Activated T-helper 1 cell treated with anti-CD3 and anti-CD28 coated beads, Interleukin-12 subunit alpha, Interleukin-12 subunit beta, Interleukin-2, Interleukin-4 antibody, amounts not matched to agents 30 ng/mL and 10 ng/mL and 1 ng/mL, durations not matched to agents 14 hours and 24 hours and 36 hours (primary cell): ENCODE results near the gene RYR2. TPM values are rescaled to one million over a fixed set of nuclear protein-coding genes. Genes with fewer than 3 reads are reported as not detected.
"Not testable (repeated sequence)": the region's sequence is repeated elsewhere in the genome, so short reads cannot be mapped to it uniquely, and the experiment has no call there.

ENCODE experiments used
- DNase-seq: peaks from one replicate; pipeline ENCODE4 v3.0.0; 2021; ENCODE audit warnings: low spot score
- H3K27ac Mint-ChIP-seq: one replicate; pipeline ENCODE4 v1.8.0; 2021; ENCODE audit warnings: mild to moderate bottlenecking, mixed read lengths
- H3K27me3 Mint-ChIP-seq: one replicate; pipeline ENCODE4 v1.8.0; 2022; ENCODE audit warnings: mild to moderate bottlenecking, moderate library complexity, mixed read lengths; ENCODE audit not compliant: insufficient read depth
- H3K36me3 Mint-ChIP-seq: one replicate; pipeline ENCODE4 v1.8.0; 2021; ENCODE audit warnings: low read depth, mixed read lengths
- H3K4me1 Mint-ChIP-seq: one replicate; pipeline ENCODE4 v1.8.0; 2021; ENCODE audit warnings: low read depth, mixed read lengths
- H3K4me3 Mint-ChIP-seq: one replicate; pipeline ENCODE4 v1.8.0; 2021; ENCODE audit warnings: mild to moderate bottlenecking, moderate library complexity, mixed read lengths
- H3K9me3 Mint-ChIP-seq: one replicate; pipeline ENCODE4 v1.8.0; 2021; ENCODE audit warnings: mixed read lengths
- intact Hi-C: fragments of 100-400 bp; cut with micrococcal nuclease; formaldehyde crosslinking; loops from one replicate; pipeline ENCODE4 v1.15.1; 2024
- total RNA-seq: library from RNA; stranded (reverse); gene quantifications from 2 replicates; pipeline ENCODE4 v1.2.3, GENCODE V29; 2022

Gene RYR2
- total RNA-seq, 1 donor from 2014 or later, result not detected

DNA sequence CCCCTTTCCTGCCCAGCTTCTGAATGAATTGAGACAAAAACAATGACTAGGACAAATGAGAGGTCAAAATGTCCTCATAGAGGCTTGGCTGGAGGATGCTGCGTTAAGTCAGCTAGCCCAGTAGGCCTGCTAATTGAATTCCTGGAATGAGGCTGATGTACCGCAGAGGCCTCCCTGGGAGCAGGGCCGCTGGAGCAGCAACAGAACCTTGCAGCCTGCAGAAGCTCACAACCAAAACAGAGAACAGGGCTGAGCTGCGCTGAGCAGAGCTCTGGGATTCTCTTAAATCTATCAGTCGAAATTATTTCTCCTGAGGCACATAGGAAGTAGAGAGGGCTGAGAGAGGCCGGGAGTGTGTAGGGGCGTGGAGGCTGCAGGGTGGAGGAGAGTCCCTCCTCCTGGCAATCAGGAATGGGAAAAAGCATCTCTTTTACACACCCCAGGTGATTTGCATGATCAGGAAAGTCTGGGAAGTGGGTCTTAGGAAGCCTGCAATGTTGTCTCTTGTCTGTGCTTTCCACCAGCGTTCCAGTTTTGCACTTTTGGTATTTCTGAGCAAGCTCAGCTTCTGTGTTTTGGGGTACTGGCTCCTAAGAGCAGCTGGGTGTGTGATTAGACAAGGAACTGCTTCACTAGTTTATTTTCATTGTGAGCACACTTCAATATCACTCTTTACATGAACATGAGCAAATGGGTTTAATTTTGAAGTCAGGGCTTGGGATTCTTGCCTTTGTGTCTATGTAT, 66.5 kb downstream of the RYR2 start:
- peaks cover 2% of the 10 kb centered on the region for H3K27me3 Mint-ChIP-seq
- no peaks in the 10 kb centered on the region for H3K36me3 Mint-ChIP-seq
- H3K9me3 Mint-ChIP-seq, result no peaks in the 10 kb centered on the region
- intact Hi-C loops, result no loop called here
- H3K4me1 Mint-ChIP-seq, result no peaks in the 10 kb centered on the region
- H3K27ac Mint-ChIP-seq, result no peak overlapping the region
- DNase-seq, result no peak
- no peak overlapping the region for H3K4me3 Mint-ChIP-seq

DNA sequence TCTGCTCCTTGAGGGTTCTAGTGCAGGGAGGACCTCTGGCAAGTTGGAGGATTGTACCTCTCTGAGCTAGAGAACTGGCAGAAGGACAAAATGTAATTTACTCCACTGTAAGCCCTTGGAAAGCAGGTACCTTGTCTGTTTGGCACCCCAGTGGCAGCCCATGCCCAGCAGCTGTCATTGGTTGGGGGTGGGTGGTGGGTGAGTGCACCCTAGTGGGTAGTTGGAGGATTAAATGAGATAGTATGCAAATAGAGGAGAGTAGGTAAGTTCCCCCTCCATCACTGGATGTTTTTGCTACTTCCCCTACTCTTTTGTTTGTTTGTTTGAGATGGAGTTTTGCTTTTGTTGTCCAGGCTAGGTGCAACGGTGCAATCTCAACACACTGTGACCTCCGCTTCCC, 69.8 kb downstream of the RYR2 start:
- DNase-seq, result no peak
- no peaks in the 10 kb centered on the region for H3K4me1 Mint-ChIP-seq
- H3K9me3 Mint-ChIP-seq, result no peaks in the 10 kb centered on the region
- peaks cover 2% of the 10 kb centered on the region for H3K27me3 Mint-ChIP-seq
- no peak overlapping the region for H3K4me3 Mint-ChIP-seq
- intact Hi-C loops, result no loop called here
- H3K27ac Mint-ChIP-seq, result no peak overlapping the region
- H3K36me3 Mint-ChIP-seq, result no peaks in the 10 kb centered on the region

DNA sequence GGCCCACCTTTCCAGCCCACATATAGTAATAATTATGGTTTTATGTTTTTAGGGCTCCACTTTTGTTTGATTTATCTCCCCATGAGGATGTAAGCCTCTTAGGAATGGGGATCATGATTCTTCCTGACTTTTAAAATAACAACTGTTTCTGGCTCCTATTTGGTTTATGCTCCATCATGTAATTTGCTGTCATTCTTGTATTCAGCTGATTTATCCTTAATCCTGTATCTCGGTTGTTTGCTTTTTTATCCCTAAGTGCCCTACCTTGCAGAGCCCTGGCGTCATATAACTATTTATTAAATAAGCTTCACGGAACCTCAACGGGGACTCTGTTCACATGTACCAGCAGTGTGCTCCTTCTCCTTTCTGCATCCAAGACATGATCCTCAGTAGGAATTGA, 70.7 kb downstream of the RYR2 start:
- no peak overlapping the region for H3K4me3 Mint-ChIP-seq
- intact Hi-C loops, result no loop called here
- no peak for DNase-seq
- H3K27ac Mint-ChIP-seq, result no peak overlapping the region
- H3K4me1 Mint-ChIP-seq, result no peaks in the 10 kb centered on the region
- peaks cover 2% of the 10 kb centered on the region for H3K27me3 Mint-ChIP-seq
- H3K9me3 Mint-ChIP-seq, result no peaks in the 10 kb centered on the region
- no peaks in the 10 kb centered on the region for H3K36me3 Mint-ChIP-seq

DNA sequence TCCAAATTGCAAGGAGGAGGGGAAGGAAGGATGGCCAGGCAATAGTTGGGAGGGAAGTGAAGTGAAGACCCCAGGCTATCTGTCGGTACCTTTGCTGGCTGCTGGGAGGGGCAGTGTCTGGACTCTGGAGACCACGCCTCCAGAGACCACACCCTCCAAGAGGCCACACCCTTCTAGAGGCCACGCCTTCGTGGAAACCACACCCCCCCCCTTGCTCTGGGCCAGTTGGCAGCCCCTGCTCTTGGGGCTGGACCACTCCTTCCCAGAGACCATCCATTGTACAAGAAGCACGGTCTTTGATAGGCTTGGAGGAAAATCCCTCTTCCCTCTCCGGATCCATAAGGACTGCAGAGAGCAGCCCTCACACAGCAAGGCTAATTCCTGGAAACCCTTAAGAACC, 73.1 kb downstream of the RYR2 start:
- intact Hi-C loops, result no loop called here
- Mint-ChIP-seq H3K27ac (no peak overlapping the region), H3K27me3 (peaks cover under 1% of the 10 kb centered on the region), H3K36me3 (no peaks in the 10 kb centered on the region), H3K4me1 (no peaks in the 10 kb centered on the region), H3K9me3 (no peaks in the 10 kb centered on the region), H3K4me3 (no peak overlapping the region)
- no peak for DNase-seq

DNA sequence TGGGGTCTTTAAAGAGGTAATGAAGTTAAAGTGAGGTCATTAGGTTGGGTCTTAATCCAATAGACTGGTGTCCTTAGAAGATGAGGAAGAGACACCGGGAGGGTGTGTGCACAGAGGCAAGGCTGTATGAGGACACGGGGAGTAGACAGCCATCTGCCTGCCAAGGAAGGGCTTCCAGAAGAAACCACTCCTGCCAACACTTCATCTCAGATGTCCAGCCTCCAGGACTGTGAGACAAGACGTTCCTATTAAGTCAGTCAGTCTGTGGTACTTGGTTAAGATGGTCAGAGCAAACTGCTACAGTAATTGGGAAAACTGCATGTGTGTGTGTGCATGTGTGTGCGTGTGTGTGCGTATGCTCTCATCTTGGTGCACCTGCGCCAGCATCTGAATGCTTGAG, 77.1 kb downstream of the RYR2 start:
- intact Hi-C loops, result no loop called here
- no peaks in the 10 kb centered on the region for H3K9me3 Mint-ChIP-seq
- no peaks in the 10 kb centered on the region for H3K36me3 Mint-ChIP-seq
- H3K4me3 Mint-ChIP-seq, result no peak overlapping the region
- H3K27me3 Mint-ChIP-seq, result no peaks in the 10 kb centered on the region
- no peak for DNase-seq
- no peaks in the 10 kb centered on the region for H3K4me1 Mint-ChIP-seq
- no peak overlapping the region for H3K27ac Mint-ChIP-seq

DNA sequence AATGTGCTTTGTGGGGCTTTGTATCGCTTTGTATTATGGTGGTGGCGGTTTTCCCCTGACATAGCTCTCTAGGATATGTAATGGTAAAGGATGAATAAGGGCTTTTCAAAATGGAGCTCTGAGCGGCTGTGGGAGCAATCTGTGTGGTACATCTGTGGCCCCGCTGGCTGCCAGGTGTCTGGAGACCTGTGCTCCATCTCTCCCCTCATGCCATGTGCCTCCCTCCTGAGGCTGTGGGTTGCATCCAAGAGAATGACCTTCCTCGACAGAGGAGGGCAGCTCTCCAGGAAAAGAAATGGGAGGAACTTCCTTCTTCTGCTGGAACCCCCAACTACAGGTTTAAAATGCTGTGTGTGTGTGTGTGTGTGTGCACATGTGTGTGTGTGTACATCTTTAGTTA, 78.7 kb downstream of the RYR2 start:
- no peaks in the 10 kb centered on the region for H3K9me3 Mint-ChIP-seq
- no peak overlapping the region for H3K4me3 Mint-ChIP-seq
- no peak overlapping the region for H3K27ac Mint-ChIP-seq
- no peak for DNase-seq
- H3K36me3 Mint-ChIP-seq, result no peaks in the 10 kb centered on the region
- intact Hi-C loops, result loop anchor here (10.0 kb wide), 1 partner anchor 516 kb away; the partner anchor contains the start of gene HEATR1
- H3K27me3 Mint-ChIP-seq, result no peaks in the 10 kb centered on the region
- no peaks in the 10 kb centered on the region for H3K4me1 Mint-ChIP-seq

DNA sequence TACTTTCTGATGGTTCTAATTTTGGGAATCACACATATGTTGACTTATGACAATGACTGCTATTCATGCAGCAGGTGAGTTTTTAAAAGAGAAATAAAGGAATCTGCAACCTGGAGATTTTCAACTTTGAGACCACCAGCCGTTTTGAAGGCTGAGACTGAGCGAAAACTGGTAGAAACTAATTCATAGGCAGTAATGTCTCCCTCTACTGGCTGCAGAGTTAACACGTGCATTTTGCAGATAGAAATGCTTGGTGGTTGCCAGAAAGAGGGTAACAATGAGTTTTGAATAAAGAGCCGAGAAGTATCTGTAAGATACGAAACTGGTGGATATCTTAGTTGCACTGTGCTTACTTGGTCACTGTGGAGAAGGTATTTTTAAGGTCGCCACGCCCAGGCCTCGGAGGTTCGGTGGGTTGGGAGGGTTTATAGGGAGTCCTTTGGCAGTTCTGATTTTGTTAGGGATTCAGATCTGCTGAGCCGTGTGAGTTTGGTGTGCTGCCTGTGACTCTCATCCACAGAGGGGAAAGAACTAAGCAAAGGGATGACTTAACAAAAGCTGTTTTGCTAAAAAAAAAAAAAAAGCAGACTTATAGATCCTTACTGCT, 83.0 kb downstream of the RYR2 start:
- DNase-seq, result no peak
- H3K4me1 Mint-ChIP-seq, result no peaks in the 10 kb centered on the region
- H3K9me3 Mint-ChIP-seq, result peaks cover 7% of the 10 kb centered on the region
- H3K27ac Mint-ChIP-seq, result no peak overlapping the region
- no peak overlapping the region for H3K4me3 Mint-ChIP-seq
- H3K27me3 Mint-ChIP-seq, result no peaks in the 10 kb centered on the region
- H3K36me3 Mint-ChIP-seq, result no peaks in the 10 kb centered on the region
- intact Hi-C loops, result loop anchor here (10.0 kb wide), 1 partner anchor 520 kb away; the partner anchor contains the start of gene HEATR1

DNA sequence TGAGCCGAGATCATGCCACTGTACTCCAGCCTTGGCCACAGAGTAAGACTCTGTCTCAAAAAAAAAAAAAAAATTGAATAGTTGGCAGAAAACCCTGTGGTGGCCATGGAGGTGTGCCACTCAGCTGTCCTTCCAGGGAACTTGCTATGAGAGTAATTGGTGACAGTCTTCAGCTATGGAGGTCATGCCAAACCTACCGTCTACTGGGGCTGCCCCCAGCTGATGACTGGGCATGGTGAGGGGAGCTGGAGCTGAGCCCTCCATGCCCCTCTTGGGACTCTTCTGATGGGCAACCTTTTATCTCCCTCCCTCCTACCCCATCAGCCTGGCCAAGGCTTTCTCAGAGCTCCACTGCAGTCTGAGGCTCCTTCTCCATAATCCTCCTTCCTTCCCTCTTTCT, 84.2 kb downstream of the RYR2 start:
- Mint-ChIP-seq H3K36me3 (no peaks in the 10 kb centered on the region), H3K4me3 (no peak overlapping the region), H3K4me1 (no peaks in the 10 kb centered on the region), H3K27me3 (no peaks in the 10 kb centered on the region), H3K9me3 (peaks cover 8% of the 10 kb centered on the region), H3K27ac (no peak overlapping the region)
- no peak for DNase-seq
- intact Hi-C loops, result loop anchor here (10.0 kb wide), 1 partner anchor 521 kb away; the partner anchor contains the start of gene HEATR1

DNA sequence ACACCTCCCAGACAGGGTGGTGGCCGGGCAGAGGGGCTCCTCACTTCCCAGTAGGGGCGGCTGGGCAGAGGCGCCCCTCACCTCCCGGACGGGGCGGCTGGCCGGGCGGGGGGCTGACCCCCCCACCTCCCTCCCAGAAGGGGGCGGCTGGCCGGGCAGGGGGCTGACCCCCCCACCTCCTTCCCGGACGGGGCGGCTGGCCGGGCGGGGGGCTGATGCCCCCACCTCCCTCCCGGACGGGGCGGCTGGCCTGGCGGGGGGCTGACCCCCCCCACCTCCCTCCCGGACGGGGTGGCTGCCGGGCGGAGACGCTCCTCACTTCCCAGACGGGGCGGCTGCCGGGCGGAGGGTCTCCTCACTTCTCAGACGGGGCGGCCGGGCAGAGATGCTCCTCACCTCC, 85.3 kb downstream of the RYR2 start:
- not testable (repeated sequence) for H3K27ac Mint-ChIP-seq, DNase-seq, H3K36me3 Mint-ChIP-seq, H3K4me1 Mint-ChIP-seq, H3K27me3 Mint-ChIP-seq, H3K4me3 Mint-ChIP-seq
- peaks cover 16% of the 10 kb centered on the region for H3K9me3 Mint-ChIP-seq
- intact Hi-C loops, result loop anchor here (10.0 kb wide), 1 partner anchor 522 kb away; the partner anchor contains the start of gene HEATR1

DNA sequence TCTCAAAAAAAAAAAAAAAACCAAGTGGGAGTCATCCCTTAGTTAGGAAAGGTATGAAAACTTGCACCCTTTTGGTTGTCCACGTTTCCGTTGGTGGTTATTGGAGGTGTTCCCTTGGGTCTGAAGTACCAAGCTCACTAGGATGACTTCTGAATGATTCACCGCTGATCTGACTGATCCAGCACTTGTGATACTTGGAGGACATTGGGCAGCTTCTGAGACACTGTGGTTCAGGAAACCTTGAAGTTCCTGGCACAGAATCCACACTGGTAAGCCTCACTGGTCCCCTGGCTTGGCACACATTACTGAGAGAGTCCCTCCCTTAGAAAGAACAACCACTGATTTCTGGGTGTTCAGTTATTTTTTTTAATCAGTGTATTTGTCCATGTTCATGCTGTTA, 91.9 kb downstream of the RYR2 start:
- Mint-ChIP-seq H3K27me3 (no peaks in the 10 kb centered on the region), H3K4me1 (no peaks in the 10 kb centered on the region), H3K4me3 (no peak overlapping the region), H3K9me3 (peaks cover 16% of the 10 kb centered on the region), H3K36me3 (no peaks in the 10 kb centered on the region), H3K27ac (no peak overlapping the region)
- intact Hi-C loops, result no loop called here
- no peak for DNase-seq

DNA sequence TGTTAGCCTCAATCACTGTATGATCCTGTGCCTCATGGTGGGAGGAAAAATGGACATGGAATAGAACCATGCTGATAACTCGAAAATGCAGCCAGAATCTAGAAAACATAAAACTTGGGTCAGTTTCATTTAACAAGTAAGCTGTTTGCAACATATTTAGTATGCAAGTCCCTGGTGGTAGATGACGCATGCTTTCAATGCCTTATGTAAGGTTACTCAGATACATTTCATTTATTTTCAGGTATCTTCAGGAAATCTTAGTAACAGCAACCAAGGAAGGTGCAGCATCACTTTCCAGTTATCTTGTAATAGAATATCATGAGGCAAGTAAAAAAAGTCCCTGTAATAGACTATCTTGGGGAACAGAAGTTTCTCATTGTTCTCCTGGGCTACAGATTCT, 92.9 kb downstream of the RYR2 start:
- H3K36me3 Mint-ChIP-seq, result no peaks in the 10 kb centered on the region
- H3K4me3 Mint-ChIP-seq, result no peak overlapping the region
- H3K4me1 Mint-ChIP-seq, result no peaks in the 10 kb centered on the region
- no peak overlapping the region for H3K27ac Mint-ChIP-seq
- H3K9me3 Mint-ChIP-seq, result peaks cover 16% of the 10 kb centered on the region
- H3K27me3 Mint-ChIP-seq, result no peaks in the 10 kb centered on the region
- intact Hi-C loops, result no loop called here
- DNase-seq, result no peak

DNA sequence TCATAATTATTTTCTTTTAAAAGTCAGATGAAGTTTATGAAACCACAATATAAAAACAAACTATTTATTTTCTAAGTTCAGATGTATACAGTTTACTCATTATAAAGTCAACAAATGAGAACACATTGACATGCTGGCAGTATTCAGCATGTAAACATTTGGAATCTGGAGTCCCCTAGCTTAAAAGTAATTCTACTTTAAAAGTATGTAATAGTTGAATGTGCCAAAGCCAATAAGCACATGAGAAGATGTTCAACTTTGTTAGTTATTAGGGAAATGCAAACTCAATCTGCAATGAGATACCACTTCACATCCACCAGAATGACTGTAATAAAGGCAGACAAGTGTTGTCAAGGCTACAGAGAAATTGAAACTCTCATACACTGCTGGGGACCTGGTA, 96.6 kb downstream of the RYR2 start:
- no peak for DNase-seq
- Mint-ChIP-seq H3K36me3 (no peaks in the 10 kb centered on the region), H3K4me1 (no peaks in the 10 kb centered on the region), H3K4me3 (no peak overlapping the region), H3K27me3 (no peaks in the 10 kb centered on the region), H3K9me3 (no peaks in the 10 kb centered on the region), H3K27ac (no peak overlapping the region)
- intact Hi-C loops, result no loop called here

DNA sequence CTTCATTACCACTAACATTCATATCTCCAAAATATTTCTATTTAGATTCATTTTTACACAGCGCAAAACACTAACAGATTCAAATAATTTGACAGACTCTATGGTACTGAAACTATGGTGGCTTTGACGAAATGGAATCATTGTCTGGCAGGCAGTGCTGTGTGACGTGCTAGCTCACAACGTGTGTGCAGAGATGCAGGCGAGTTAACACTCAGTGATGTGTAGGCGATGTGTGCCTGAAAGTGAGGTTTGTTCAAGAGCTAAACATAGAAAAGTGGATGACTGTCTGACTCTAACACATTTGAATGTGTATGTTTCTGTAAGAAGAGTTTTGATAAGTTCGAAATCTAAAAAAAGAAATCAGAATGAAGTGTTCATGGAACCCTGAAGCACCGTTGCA, 97.7 kb downstream of the RYR2 start:
- H3K4me1 Mint-ChIP-seq, result no peaks in the 10 kb centered on the region
- H3K27me3 Mint-ChIP-seq, result no peaks in the 10 kb centered on the region
- no peaks in the 10 kb centered on the region for H3K36me3 Mint-ChIP-seq
- H3K4me3 Mint-ChIP-seq, result no peak overlapping the region
- intact Hi-C loops, result no loop called here
- no peaks in the 10 kb centered on the region for H3K9me3 Mint-ChIP-seq
- no peak overlapping the region for H3K27ac Mint-ChIP-seq
- no peak for DNase-seq
